ENCODE measurements around the gene HDAC9.
"Not testable (repeated sequence)": the region's sequence is repeated elsewhere in the genome, so short reads cannot be mapped to it uniquely, and the experiment has no call there.

HDAC9 gene

GRCh38 chr7:18995811-18996426 lies 500.4 kb downstream of the HDAC9 start:
- no peak for DNase-seq

GRCh38 chr7:18996583-18996982 lies 501.0 kb downstream of the HDAC9 start:
- no peak for DNase-seq

GRCh38 chr7:18997477-18998150 lies 502.1 kb downstream of the HDAC9 start:
- no peak for DNase-seq

GRCh38 chr7:19000410-19000809 lies 504.9 kb downstream of the HDAC9 start:
- DNase-seq: no peak

GRCh38 chr7:19001854-19002253 lies 506.3 kb downstream of the HDAC9 start:
- DNase-seq: no peak

GRCh38 chr7:19009241-19009935 lies 513.8 kb downstream of the HDAC9 start:
- DNase-seq: no peak

GRCh38 chr7:19009936-19010280 lies 514.4 kb downstream of the HDAC9 start:
- no peak for DNase-seq

GRCh38 chr7:19011212-19011611 lies 515.7 kb downstream of the HDAC9 start:
- no peak for DNase-seq

GRCh38 chr7:19015098-19015497 lies 519.5 kb downstream of the HDAC9 start:
- DNase-seq: no peak

- peak; percentile 71 for DNase-seq
Observed at GRCh38 chr7:19016140-19016539, 520.6 kb downstream of the HDAC9 start.

GRCh38 chr7:19017374-19017773 lies 521.8 kb downstream of the HDAC9 start:
- DNase-seq: no peak

- no peak for DNase-seq
Observed at GRCh38 chr7:19020062-19020461, 524.5 kb downstream of the HDAC9 start.

- no peak for DNase-seq
Observed at GRCh38 chr7:19020711-19021110, 525.2 kb downstream of the HDAC9 start.

- no peak for DNase-seq
Observed at GRCh38 chr7:19023477-19023876, 527.9 kb downstream of the HDAC9 start.

- DNase-seq: no peak
Observed at GRCh38 chr7:19024261-19024660, 528.7 kb downstream of the HDAC9 start.

- DNase-seq: no peak
Observed at GRCh38 chr7:19026888-19027287, 531.3 kb downstream of the HDAC9 start.

- DNase-seq: no peak
Observed at GRCh38 chr7:19030281-19030680, 534.7 kb downstream of the HDAC9 start.

GRCh38 chr7:19032942-19033341 lies 537.4 kb downstream of the HDAC9 start:
- DNase-seq: not testable (repeated sequence)

- DNase-seq: no peak
Observed at GRCh38 chr7:19051767-19052375, 556.3 kb downstream of the HDAC9 start.
